SKM-1 (cell line): Measurements from ENCODE around the gene AGXT2.
"Not testable (repeated sequence)": the region's sequence is repeated elsewhere in the genome, so short reads cannot be mapped to it uniquely, and the experiment has no call there.

Experiments used
- DNase-seq: peaks from one replicate; lab custom pipeline; 2025; ENCODE audit not compliant: unreplicated experiment; lab: John Stamatoyannopoulos, UW

Gene AGXT2

DNA sequence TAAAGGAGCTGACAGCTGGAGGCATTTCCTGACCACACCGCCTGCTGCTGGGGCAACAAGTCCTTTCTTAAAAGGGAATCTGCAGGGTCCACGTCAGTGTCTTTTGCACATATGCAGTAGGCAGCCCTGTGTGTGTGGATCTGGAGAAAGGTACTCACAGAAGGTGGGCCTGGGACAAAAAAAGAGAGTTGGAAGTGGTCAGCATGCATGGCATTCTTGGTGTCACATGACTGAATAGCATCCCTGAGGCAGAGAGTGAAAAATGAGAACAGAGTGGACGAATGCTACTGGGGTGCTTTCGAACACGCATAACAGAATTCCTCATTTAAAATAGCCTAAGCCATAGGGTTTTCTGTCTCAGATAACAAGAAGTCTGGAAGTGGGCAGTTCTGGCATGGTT, 71.4 kb downstream of the AGXT2 start:
- no peak for DNase-seq

GRCh38 chr5:34971655-34972054, 76.1 kb downstream of the AGXT2 start:
- not testable (repeated sequence) for DNase-seq

DNA sequence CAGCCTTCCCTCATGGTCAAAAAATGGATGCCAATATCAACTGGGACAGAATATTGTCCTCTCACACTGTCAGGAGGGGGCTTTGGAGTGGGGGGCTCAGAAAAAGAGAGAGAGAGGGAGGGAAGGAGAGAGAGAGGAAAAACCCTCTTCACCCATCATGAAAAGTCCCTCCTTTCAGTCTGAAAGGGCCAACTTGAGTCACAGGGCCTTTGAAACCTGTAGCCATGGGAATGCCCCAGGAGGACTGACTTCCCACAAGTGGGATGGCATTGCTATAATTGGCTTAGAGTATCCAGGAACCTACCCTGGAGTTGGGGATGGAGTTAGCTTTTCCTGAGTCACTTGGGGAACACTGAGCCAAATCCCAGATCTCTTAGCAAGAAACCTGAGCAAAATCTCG, 77.2 kb downstream of the AGXT2 start:
- DNase-seq, result no peak

GRCh38 chr5:34968258-34968657, 79.5 kb downstream of the AGXT2 start:
- no peak for DNase-seq

DNA sequence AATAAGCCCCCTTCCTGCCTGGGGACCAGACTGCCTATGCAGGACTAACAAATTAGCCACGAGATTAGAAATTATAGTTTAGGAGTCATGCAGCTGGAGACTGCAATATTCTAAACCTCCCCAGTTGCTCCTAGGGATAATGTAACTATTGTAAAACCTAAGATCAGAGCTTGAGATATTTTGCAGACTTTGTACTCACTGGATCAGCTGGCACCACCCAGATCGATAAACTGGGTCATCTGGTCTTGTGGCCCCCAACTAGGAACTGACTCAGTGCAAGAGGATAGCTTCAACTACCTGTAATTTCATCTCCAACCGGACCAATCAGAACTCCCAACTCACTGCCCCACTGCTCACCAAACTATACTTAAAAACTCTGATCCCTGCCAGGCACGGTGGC, 80.2 kb downstream of the AGXT2 start:
- no peak for DNase-seq

- no peak for DNase-seq
Observed at GRCh38 chr5:34959323-34959722, 88.4 kb downstream of the AGXT2 start.

- no peak for DNase-seq
Observed at GRCh38 chr5:34957857-34958690, 89.7 kb downstream of the AGXT2 start.

DNA sequence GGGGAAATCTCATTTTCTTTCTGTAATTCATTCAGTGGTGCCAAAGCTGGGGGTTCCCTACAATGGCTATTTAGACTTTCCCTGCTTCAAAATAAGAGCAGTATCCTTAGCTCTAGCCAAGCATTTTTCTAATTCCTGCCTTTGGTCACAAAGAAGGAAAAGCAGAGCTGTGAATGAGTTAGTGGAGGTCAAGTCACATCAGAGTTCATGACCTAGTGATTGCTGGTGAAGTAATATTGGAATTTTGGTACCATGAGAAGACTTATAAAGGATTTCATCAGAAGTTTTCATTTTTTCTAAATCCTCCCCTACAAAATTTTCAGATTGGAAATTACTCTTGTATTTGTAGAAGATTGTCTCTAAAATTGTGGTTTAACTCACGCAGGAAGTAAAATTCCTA, 90.4 kb downstream of the AGXT2 start:
- DNase-seq, result no peak
